K562 (cell line): Measurements from ENCODE around the gene GTPBP1. TPM values are rescaled to one million over a fixed set of nuclear protein-coding genes. Genes with fewer than 3 reads are reported as not detected.

ENCODE experiments used
- ATAC-seq: fragments of 200-7000 bp; cut with Tn5 transposase; 3 replicates; pipeline ENCODE4 v1.9.1; 2020; ENCODE audit warnings: moderate library complexity
- BruUV-seq: library from RNA; stranded (reverse); fragments of 400-500 nt; replicated peaks from 2 replicates; lab custom pipeline; 2021; lab: Mats Ljungman, UMichigan
- CTCF ChIA-PET: fragments of 300-600 bp; formaldehyde crosslinking; extraction: SDS; loops from one replicate; lab custom pipeline; 2021; ENCODE audit warnings: low intra/inter-chr PET ratio; lab: Yijun Ruan, JAX
- POLR2A ChIA-PET: fragments of 300-600, 350-650 bp; sonication (Branson Sonifier 250); formaldehyde crosslinking; extraction: SDS; loops from one replicate; lab custom pipeline; 2021; ENCODE audit warnings: antibody characterized with exemption, inconsistent platforms; lab: Yijun Ruan, JAX
- DNase-seq, 4 experiments: peaks; one replicate each; pipeline versions ENCODE4 v3.0.0 to v3.0.0-alpha.2; 2011 to 2018; ENCODE audit warnings: low spot score in 3 of 4, mixed read lengths in 3 of 4; ENCODE audit errors: extremely low read depth in 1 of 4
- FAIRE-seq: peaks from 2 replicates; lab custom pipeline; 2011; peaks lifted over from hg19 to GRCh38; lab: Jason Lieb, UNC
- H2AFZ ChIP-seq: 2 replicates; pipeline ENCODE4 v1.6.0; 2011; ENCODE audit warnings: low read depth, low read length, control low read depth, inconsistent platforms
- H3K27ac ChIP-seq: fragments of 200-600 bp; 3 replicates; pipeline ENCODE4 v1.8.0; 2011; ENCODE audit warnings: low read depth, mild to moderate bottlenecking, control low read depth, inconsistent platforms, low read length, moderate library complexity, mixed read lengths; ENCODE audit errors: extremely low read depth
- H3K27me3 ChIP-seq, 2 experiments: fragments of 300-600 bp in 1 of 2; 2 replicates in 1 of 2; 3 replicates in 1 of 2; pipeline versions ENCODE4 v1.6.0 to v1.8.0; 2011; ENCODE audit warnings: inconsistent platforms in 2 of 2, low read length in 2 of 2, mild to moderate bottlenecking in 1 of 2, mixed read lengths in 1 of 2, moderate library complexity in 1 of 2; ENCODE audit not compliant: control insufficient read depth in 2 of 2, insufficient read depth in 2 of 2
- H3K36me3 ChIP-seq: fragments of 300-600 bp; 3 replicates; pipeline ENCODE4 v1.8.0; 2011; ENCODE audit warnings: mild to moderate bottlenecking, low read length, inconsistent platforms; ENCODE audit not compliant: control insufficient read depth, insufficient read depth
- H3K4me1 ChIP-seq, 2 experiments: fragments of 200-600 bp in 1 of 2; replicated peaks in 1 of 2; 2 replicates in 1 of 2; 3 replicates in 1 of 2; pipeline versions ENCODE4 v1.5.1 to v1.8.0; 2011; ENCODE audit warnings: inconsistent platforms in 2 of 2, low read length in 2 of 2, mild to moderate bottlenecking in 1 of 2, mixed read lengths in 1 of 2, moderate library complexity in 1 of 2; ENCODE audit not compliant: control insufficient read depth in 2 of 2, insufficient read depth in 2 of 2
- H3K4me2 ChIP-seq: 2 replicates; pipeline ENCODE4 v1.6.1; 2011; ENCODE audit warnings: low read length, control low read depth, inconsistent platforms, mixed read lengths; ENCODE audit not compliant: insufficient read depth
- H3K4me3 ChIP-seq: fragments of 200-600 bp; sonication (generic), shearing (Covaris generic); 2 replicates; pipeline ENCODE4 v1.5.1; 2016; ENCODE audit warnings: control low read depth, inconsistent platforms
- H3K79me2 ChIP-seq: fragments of 200-600 bp; 3 replicates; pipeline ENCODE4 v1.8.0; 2011; ENCODE audit warnings: low read length, inconsistent platforms; ENCODE audit not compliant: control insufficient read depth, insufficient read depth
- H3K9ac ChIP-seq, 2 experiments: 2 replicates each; pipeline versions ENCODE4 v1.6.0 to v1.6.1; 2011; ENCODE audit warnings: low read depth in 2 of 2, low read length in 2 of 2, control low read depth in 1 of 2, inconsistent platforms in 1 of 2, mild to moderate bottlenecking in 1 of 2, mixed read lengths in 1 of 2; ENCODE audit not compliant: insufficient read depth in 1 of 2
- H3K9me1 ChIP-seq: one replicate; pipeline ENCODE4 v1.6.0; 2011; ENCODE audit warnings: inconsistent platforms, mild to moderate bottlenecking, low read length, moderate library complexity; ENCODE audit not compliant: control insufficient read depth, insufficient read depth
- H3K9me3 ChIP-seq: replicated peaks from 2 replicates; pipeline ENCODE4 v1.5.1; 2011; ENCODE audit warnings: low read depth, low read length, inconsistent platforms; ENCODE audit not compliant: control insufficient read depth, insufficient read depth
- H4K20me1 ChIP-seq: replicated peaks from 2 replicates; pipeline ENCODE4 v1.6.1; 2011; ENCODE audit warnings: low read length, inconsistent platforms, mixed read lengths; ENCODE audit not compliant: control insufficient read depth, insufficient read depth
- ADNP ChIP-seq: fragments of 200-800 bp; sonication (Bioruptor generic); IDR thresholded peaks from 2 replicates; pipeline ENCODE4 v1.6.1; 2016; ENCODE audit warnings: missing genetic modification characterization, missing compliant biosample characterization
- CREB1 ChIP-seq, 2 experiments: sonication (generic) in 1 of 2; formaldehyde crosslinking in 1 of 2; IDR thresholded peaks; 2 replicates each; pipeline versions ENCODE4 v1.6.1 to v1.8.0; 2012 to 2022; ENCODE audit warnings: inconsistent platforms in 1 of 2, mild to moderate bottlenecking in 1 of 2, missing genetic modification reagents in 1 of 2, moderate library complexity in 1 of 2
- CREM ChIP-seq: IDR thresholded peaks from 2 replicates; pipeline ENCODE4 v1.6.1; 2014; ENCODE audit warnings: antibody characterized with exemption, low read depth
- DPF2 ChIP-seq: fragments of 450-650 bp; IDR thresholded peaks from 2 replicates; pipeline ENCODE4 v1.6.1; 2016
- ELF1 ChIP-seq: fragments of 200-800 bp; sonication (Bioruptor generic); IDR thresholded peaks from 2 replicates; pipeline ENCODE4 v1.6.1; 2016; ENCODE audit warnings: missing genetic modification characterization, missing compliant biosample characterization
- HNRNPUL1 ChIP-seq: fragments of 200-400 bp; formaldehyde crosslinking; IDR thresholded peaks from 2 replicates; pipeline ENCODE4 v1.6.1; 2017; ENCODE audit warnings: low read length
- NBN ChIP-seq: fragments of 450-650 bp; IDR thresholded peaks from 2 replicates; pipeline ENCODE4 v1.6.1; 2016; ENCODE audit warnings: low read depth, mild to moderate bottlenecking
- POLR2A ChIP-seq: fragments of 450-650 bp; conservative IDR thresholded peaks from 2 replicates; pipeline ENCODE4 v1.6.1; 2016
- POLR2H ChIP-seq: IDR thresholded peaks from 2 replicates; pipeline ENCODE4 v1.6.1; 2016; ENCODE audit warnings: missing genetic modification characterization, low read depth, mild to moderate bottlenecking, control low read depth, missing compliant biosample characterization, moderate library complexity
- RNF2 ChIP-seq: sonication (generic); IDR thresholded peaks from 2 replicates; pipeline ENCODE4 v1.6.1; 2016
- SMAD1 ChIP-seq: fragments of 150-350 bp; IDR thresholded peaks from 2 replicates; pipeline ENCODE4 v1.6.1; 2014; ENCODE audit warnings: low read length, low read depth; ENCODE audit not compliant: partially characterized antibody
- ZNF76 ChIP-seq: fragments of 250-450 bp; sonication (Bioruptor Pico); IDR thresholded peaks from 2 replicates; pipeline ENCODE4 v1.4.0; 2020; ENCODE audit warnings: mild to moderate bottlenecking, moderate library complexity, borderline replicate concordance
- WGBS: fragments of 100-300 bp; shearing (Covaris generic); methylation state at CpG from one replicate; pipeline ENCODE4 v1.1.6; 2016; ENCODE audit warnings: low coverage, mixed read lengths; ENCODE audit not compliant: insufficient coverage; ENCODE audit errors: missing lambda C conversion rate; 5-methylcytosine and 5-hydroxymethylcytosine counted together
- in situ Hi-C: fragments of 300-500 bp; cut with MboI; formaldehyde crosslinking; loops from 4 replicates; pipeline ENCODE4 v1.15.0; 2018; ENCODE audit warnings: inconsistent platforms, mixed read lengths
- intact Hi-C: fragments of 100-400 bp; cut with micrococcal nuclease; formaldehyde crosslinking; loops from 2 replicates; pipeline ENCODE4 v1.14.2; 2022
- polyA plus RNA-seq, 8 experiments: library from polyadenylated mRNA; depleted of rRNA in 4 of 8; stranded (reverse) in 5 of 8; unstranded in 3 of 8; fragments of >200 nt; fragmentation: Nextera tagmentation in 2 of 8; fragmentation: Illumina TruSeq in 1 of 8; extraction: Ambion mirVana in 2 of 8; extraction: Trizol in 1 of 8; gene quantifications; 2 replicates each; pipeline versions ENCODE4 v1.2.1 to v1.2.3, GENCODE V29; 2011 to 2014; ENCODE audit warnings: inconsistent platforms in 1 of 8, missing spikeins in 1 of 8
- total RNA-seq, 7 experiments: library from RNA; depleted of rRNA in 6 of 7; stranded (reverse); fragments of >200 nt in 6 of 7; fragmentation: Illumina TruSeq in 2 of 7; extraction: Trizol in 2 of 7; gene quantifications; 2 replicates each; pipeline versions ENCODE4 v1.2.1 to v1.2.3, GENCODE V29; 2011 to 2021; ENCODE audit warnings: low replicate concordance in 1 of 7
- TF ChIP-seq, protein P1 (sequence below): sonication (generic); formaldehyde crosslinking; IDR thresholded peaks from 2 replicates; pipeline ENCODE4 v1.8.0; 2022; ENCODE audit warnings: mild to moderate bottlenecking, missing genetic modification reagents
- TF ChIP-seq, protein P2 (sequence below), 2 experiments: fragments of 150-350 bp in 1 of 2; IDR thresholded peaks; 2 replicates each; pipeline ENCODE4 v1.6.1; 2012 to 2016; ENCODE audit warnings: low read depth in 2 of 2, low read length in 2 of 2, mild to moderate bottlenecking in 1 of 2, moderate library complexity in 1 of 2

GTPBP1 gene
- total and polyA plus RNA-seq, 9 of the 15 experiments (the other 6 are each of a cell fraction or from before 2014, with no cell fraction given), result 0.83 to 53.2 (median 23.3) TPM

DNA sequence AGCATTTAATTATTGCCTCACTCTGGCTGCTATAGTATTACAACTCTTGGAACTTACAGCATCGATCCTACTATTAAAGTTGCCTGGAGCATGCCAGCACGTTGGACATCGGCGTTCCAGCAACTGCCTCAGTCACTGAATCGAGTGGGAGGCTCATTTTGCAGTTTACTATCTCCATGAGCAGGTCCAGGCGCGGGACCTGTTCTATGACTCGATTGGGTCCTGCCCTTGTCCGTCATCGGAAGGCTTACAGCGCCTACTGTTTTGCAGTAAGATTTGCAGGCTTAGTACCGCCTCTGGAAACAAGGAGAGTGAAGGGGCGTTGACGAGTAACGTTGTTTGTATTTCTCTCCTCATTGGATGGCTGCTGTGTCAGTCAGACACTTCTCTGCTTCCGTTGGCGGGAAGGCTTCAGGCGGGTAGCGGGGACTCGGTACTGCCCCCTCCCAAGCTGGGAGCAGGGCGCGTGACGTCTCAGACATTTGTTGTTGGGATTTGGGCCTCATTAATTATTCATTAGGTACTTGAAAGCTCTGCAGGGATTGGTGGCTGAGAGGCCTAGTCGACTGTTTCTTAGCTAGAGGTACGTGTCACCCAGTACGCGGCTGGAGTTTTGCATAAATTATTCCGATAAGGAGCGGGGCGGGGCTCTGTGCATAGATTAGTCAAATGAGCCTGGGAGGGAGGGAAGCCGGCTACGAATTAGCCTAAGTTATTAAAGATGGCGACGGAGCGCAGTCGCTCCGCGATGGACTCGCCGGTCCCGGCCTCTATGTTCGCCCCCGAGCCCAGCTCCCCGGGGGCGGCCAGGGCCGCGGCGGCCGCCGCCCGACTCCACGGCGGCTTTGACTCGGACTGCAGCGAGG lies at the start of gene GTPBP1 (continued):
- TF ChIP-seq CREB1 (IDR thresholded peaks at IDR 0.05), result peak; percentile 85
- peak; percentile 92 for TF ChIP-seq CREB1 (CRISPR knock-in tag; IDR thresholded peaks at IDR 0.05)
- TF ChIP-seq, all 486 proteins: peak for 100

- FAIRE-seq, result peak; percentile 90
- CTCF ChIA-PET, result interaction anchor here (0.6 kb wide), 1 partner anchor 1224 kb away, joined by 3 read pairs; no protein-coding TSS in a partner anchor
- Histone ChIP-seq H3K9me1 (no peaks in the 10 kb centered on the region), H4K20me1 (no peaks in the 10 kb centered on the region), H3K9me3 (no peaks in the 10 kb centered on the region), H3K27me3 (no peaks in the 10 kb centered on the region), H3K9ac (peak within 1 kb of the TSS; percentile 96 to 98), H3K36me3 (no peaks in the 10 kb centered on the region), H3K4me1 (peaks cover 9 to 10% of the 10 kb centered on the region in 2 experiments; a peak in 4 of 5 replicates), H3K4me2 (peak within 1 kb of the TSS; percentile 86), H3K4me3 (peak within 1 kb of the TSS; percentile 77), H3K79me2 (peaks cover 15% of the 10 kb centered on the region; the same call in 2 of the 3 replicates), H2AFZ (peak within 1 kb of the TSS; percentile 96), H3K27ac (peak within 1 kb of the TSS; percentile 98)
- peak; percentile 88 to 97 (median 96) for DNase-seq
- 2% methylated on average over 28 of the region's 66 CpGs for WGBS
- POLR2A ChIA-PET, result interaction anchor here (1.0 to 1.1 kb wide), 2 partner anchors 11 to 24 kb away, joined by 3 read pairs; no protein-coding TSS in a partner anchor
- peak; percentile 95 for ATAC-seq
- in situ Hi-C loops, result no loop called here
- intact Hi-C loops, result no loop called here
- TSS peak; percentile 83 for BruUV-seq
- TF ChIP-seq ZNF76 (CRISPR knock-in tag) (no peak), RNF2 (no peak), CREM (0 out of 2 replicates have a peak, but pooled peaks have one; percentile 11), ADNP (tag) (no peak), DPF2 (no peak), HNRNPUL1 (no peak), SMAD1 (no peak), ELF1 (tag) (no peak), POLR2H (tag) (no peak), NBN (no peak), POLR2A (peak; percentile 62)
- TF ChIP-seq, protein P1, sequence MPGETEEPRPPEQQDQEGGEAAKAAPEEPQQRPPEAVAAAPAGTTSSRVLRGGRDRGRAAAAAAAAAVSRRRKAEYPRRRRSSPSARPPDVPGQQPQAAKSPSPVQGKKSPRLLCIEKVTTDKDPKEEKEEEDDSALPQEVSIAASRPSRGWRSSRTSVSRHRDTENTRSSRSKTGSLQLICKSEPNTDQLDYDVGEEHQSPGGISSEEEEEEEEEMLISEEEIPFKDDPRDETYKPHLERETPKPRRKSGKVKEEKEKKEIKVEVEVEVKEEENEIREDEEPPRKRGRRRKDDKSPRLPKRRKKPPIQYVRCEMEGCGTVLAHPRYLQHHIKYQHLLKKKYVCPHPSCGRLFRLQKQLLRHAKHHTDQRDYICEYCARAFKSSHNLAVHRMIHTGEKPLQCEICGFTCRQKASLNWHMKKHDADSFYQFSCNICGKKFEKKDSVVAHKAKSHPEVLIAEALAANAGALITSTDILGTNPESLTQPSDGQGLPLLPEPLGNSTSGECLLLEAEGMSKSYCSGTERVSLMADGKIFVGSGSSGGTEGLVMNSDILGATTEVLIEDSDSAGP (CRISPR knock-in tag), result no peak; the same call in 1 of the 2 replicates
- TF ChIP-seq, protein P2, sequence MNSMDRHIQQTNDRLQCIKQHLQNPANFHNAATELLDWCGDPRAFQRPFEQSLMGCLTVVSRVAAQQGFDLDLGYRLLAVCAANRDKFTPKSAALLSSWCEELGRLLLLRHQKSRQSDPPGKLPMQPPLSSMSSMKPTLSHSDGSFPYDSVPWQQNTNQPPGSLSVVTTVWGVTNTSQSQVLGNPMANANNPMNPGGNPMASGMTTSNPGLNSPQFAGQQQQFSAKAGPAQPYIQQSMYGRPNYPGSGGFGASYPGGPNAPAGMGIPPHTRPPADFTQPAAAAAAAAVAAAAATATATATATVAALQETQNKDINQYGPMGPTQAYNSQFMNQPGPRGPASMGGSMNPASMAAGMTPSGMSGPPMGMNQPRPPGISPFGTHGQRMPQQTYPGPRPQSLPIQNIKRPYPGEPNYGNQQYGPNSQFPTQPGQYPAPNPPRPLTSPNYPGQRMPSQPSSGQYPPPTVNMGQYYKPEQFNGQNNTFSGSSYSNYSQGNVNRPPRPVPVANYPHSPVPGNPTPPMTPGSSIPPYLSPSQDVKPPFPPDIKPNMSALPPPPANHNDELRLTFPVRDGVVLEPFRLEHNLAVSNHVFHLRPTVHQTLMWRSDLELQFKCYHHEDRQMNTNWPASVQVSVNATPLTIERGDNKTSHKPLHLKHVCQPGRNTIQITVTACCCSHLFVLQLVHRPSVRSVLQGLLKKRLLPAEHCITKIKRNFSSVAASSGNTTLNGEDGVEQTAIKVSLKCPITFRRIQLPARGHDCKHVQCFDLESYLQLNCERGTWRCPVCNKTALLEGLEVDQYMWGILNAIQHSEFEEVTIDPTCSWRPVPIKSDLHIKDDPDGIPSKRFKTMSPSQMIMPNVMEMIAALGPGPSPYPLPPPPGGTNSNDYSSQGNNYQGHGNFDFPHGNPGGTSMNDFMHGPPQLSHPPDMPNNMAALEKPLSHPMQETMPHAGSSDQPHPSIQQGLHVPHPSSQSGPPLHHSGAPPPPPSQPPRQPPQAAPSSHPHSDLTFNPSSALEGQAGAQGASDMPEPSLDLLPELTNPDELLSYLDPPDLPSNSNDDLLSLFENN (IDR thresholded peaks at IDR 0.05; ENCODE audit: low read depth in 2 of 2, low read length in 2 of 2), result no peak
Observed at GRCh38 chr22:38656256-38657044, 49.3 kb upstream of the GTPBP1 start, which contains the start of the genes CBY1 and FAM227A. Gene CBY1 (plus strand): TSS chr22:38656638. CDS start chr22:38668055, 11,417 bp downstream. Gene FAM227A (minus strand): TSS chr22:38656392. CDS start chr22:38650168, 6,224 bp downstream.
